CD4-positive, alpha-beta T cell (primary cell): Measurements from ENCODE around the gene TEPSIN. TPM values are rescaled to one million over a fixed set of nuclear protein-coding genes. Genes with fewer than 3 reads are reported as not detected.
A peak's percentile ranks its signal among the peaks of the same experiment; 100 is the strongest.

Experiments
- ATAC-seq: fragments of 200-7000 bp; cut with Tn5 transposase; one replicate; pipeline ENCODE4 v1.10.0; 2022; ENCODE audit warnings: mild to moderate bottlenecking; ENCODE audit not compliant: poor library complexity
- CTCF ChIA-PET: fragments of 350-600 bp; sonication (Branson Sonifier 250); formaldehyde crosslinking; loops from one replicate; lab custom pipeline; 2021; ENCODE audit warnings: antibody characterized with exemption, inconsistent platforms; lab: Charles Lee
- POLR2A ChIA-PET: fragments of 350-600 bp; sonication (Branson Sonifier 250); formaldehyde crosslinking; loops from one replicate; lab custom pipeline; 2021; ENCODE audit warnings: antibody characterized with exemption, inconsistent platforms; lab: Charles Lee
- DNase-seq, 14 experiments: peaks; one replicate each; pipeline ENCODE4 v3.0.0-alpha.2; 2013 to 2020; ENCODE audit warnings: mixed read lengths in 2 of 14
- H3K27ac ChIP-seq, 2 donors: one replicate each; pipeline versions ENCODE4 v1.5.1 to v1.7.0; 2013; ENCODE audit warnings: low read length in 2 of 2, low read depth in 1 of 2, mild to moderate bottlenecking in 1 of 2
- H3K27me3 ChIP-seq, 2 experiments: 1 replicate in 1 of 2; 2 replicates in 1 of 2; pipeline versions ENCODE4 v1.6.1 to v1.7.0; 2013; ENCODE audit warnings: low read length in 2 of 2, control low read depth in 1 of 2, mild to moderate bottlenecking in 1 of 2, moderate library complexity in 1 of 2; ENCODE audit not compliant: insufficient read depth in 2 of 2, control insufficient read depth in 1 of 2
- H3K36me3 ChIP-seq: one replicate; pipeline ENCODE4 v1.6.1; 2013; ENCODE audit warnings: low read length, control low read depth; ENCODE audit not compliant: insufficient read depth
- H3K4me1 ChIP-seq: one replicate; pipeline ENCODE4 v1.6.1; 2013; ENCODE audit warnings: low read length, control low read depth; ENCODE audit not compliant: insufficient read depth
- H3K4me3 ChIP-seq: one replicate; pipeline ENCODE4 v1.5.1; 2013; ENCODE audit warnings: mild to moderate bottlenecking, low read length, moderate library complexity
- H3K9me3 ChIP-seq, 2 experiments: 1 replicate in 1 of 2; 2 replicates in 1 of 2; pipeline versions ENCODE4 v1.6.1 to v1.7.0; 2013; ENCODE audit warnings: low read length in 2 of 2, mild to moderate bottlenecking in 2 of 2, control low read depth in 1 of 2, moderate library complexity in 1 of 2; ENCODE audit not compliant: control insufficient read depth in 1 of 2, insufficient read depth in 1 of 2
- H3K27ac Mint-ChIP-seq: one replicate; pipeline ENCODE4 v1.8.0; 2020; ENCODE audit warnings: mixed read lengths
- H3K27me3 Mint-ChIP-seq: one replicate; pipeline ENCODE4 v1.8.0; 2021; ENCODE audit warnings: mixed read lengths
- H3K36me3 Mint-ChIP-seq: one replicate; pipeline ENCODE4 v1.8.0; 2021; ENCODE audit warnings: low read depth, mixed read lengths
- H3K4me1 Mint-ChIP-seq: one replicate; pipeline ENCODE4 v1.8.0; 2021; ENCODE audit warnings: low read depth, mixed read lengths
- H3K4me3 Mint-ChIP-seq: one replicate; pipeline ENCODE4 v1.8.0; 2020; ENCODE audit warnings: mild to moderate bottlenecking, mixed read lengths
- H3K9me3 Mint-ChIP-seq: one replicate; pipeline ENCODE4 v1.8.0; 2020; ENCODE audit warnings: mixed read lengths
- CTCF ChIP-seq: fragments of 200-600 bp; IDR thresholded peaks from one replicate; pipeline ENCODE4 v1.8.0; 2022; ENCODE audit warnings: antibody characterized with exemption, mild to moderate bottlenecking
- intact Hi-C, 2 experiments: fragments of 100-400 bp; cut with DNase I in 1 of 2; cut with micrococcal nuclease in 1 of 2; formaldehyde crosslinking; loops; one replicate each; pipeline versions ENCODE4 v1.15.1 to v1.9.0; 2023 to 2025; cut with DNase I, micrococcal nuclease
- total RNA-seq, 174 experiments: library from RNA in 2 of 174; stranded (reverse) in 2 of 174; gene quantifications; one replicate each; pipeline ENCODE4 v1.2.3 and lab custom pipeline; 2021 to 2026

Gene TEPSIN
- total RNA-seq, 2 experiments from 2014 or later, result 68.2 to 74.4 TPM

- ATAC-seq (no peak), DNase-seq (no peak)
- Mint-ChIP-seq H3K27me3 (no peaks in the 10 kb centered on the region), H3K27ac (no peak overlapping the region), H3K9me3 (no peaks in the 10 kb centered on the region), H3K4me1 (peaks cover 29% of the 10 kb centered on the region), H3K4me3 (peak overlapping the region; percentile 34), H3K36me3 (peaks cover 31% of the 10 kb centered on the region)
- CTCF ChIA-PET, result no interaction called here
- H3K27ac ChIP-seq, result no peak overlapping the region
- POLR2A ChIA-PET, result no interaction called here
- intact Hi-C loops, result no loop called here
- H3K9me3 ChIP-seq, result no peaks in the 10 kb centered on the region
- no peaks in the 10 kb centered on the region for H3K27me3 ChIP-seq
- no peak for TF ChIP-seq CTCF
- peaks cover 30% of the 10 kb centered on the region for H3K4me1 ChIP-seq
- no peak overlapping the region for H3K4me3 ChIP-seq
- H3K36me3 ChIP-seq, result peaks cover 47% of the 10 kb centered on the region
Observed at GRCh38 chr17:81234506-81234855, 4.4 kb downstream of the TEPSIN start.

GRCh38 chr17:81233811-81234505, 4.9 kb downstream of the TEPSIN start:
- no peaks in the 10 kb centered on the region for H3K9me3 ChIP-seq
- no peak overlapping the region for H3K27ac Mint-ChIP-seq
- ATAC-seq (no peak), DNase-seq (no peak)
- no peak for TF ChIP-seq CTCF
- H3K27ac ChIP-seq, result no peak overlapping the region
- intact Hi-C loops, result no loop called here
- ChIA-PET POLR2A (interaction anchor here (1.0 kb wide), 1 partner anchor 11 kb away, joined by 3 read pairs; the partner anchor contains the start of gene CEP131), CTCF (no interaction called here)
- peaks cover 25% of the 10 kb centered on the region for H3K4me1 Mint-ChIP-seq
- peaks cover 30% of the 10 kb centered on the region for H3K4me1 ChIP-seq
- peaks cover 29% of the 10 kb centered on the region for H3K36me3 Mint-ChIP-seq
- no peaks in the 10 kb centered on the region for H3K27me3 Mint-ChIP-seq
- peaks cover 50% of the 10 kb centered on the region for H3K36me3 ChIP-seq
- H3K9me3 Mint-ChIP-seq, result no peaks in the 10 kb centered on the region
- no peak overlapping the region for H3K4me3 Mint-ChIP-seq
- no peak overlapping the region for H3K4me3 ChIP-seq
- H3K27me3 ChIP-seq, result no peaks in the 10 kb centered on the region

- DNase-seq (no peak), ATAC-seq (no peak)
- intact Hi-C loops, result no loop called here
- Mint-ChIP-seq H3K27me3 (no peaks in the 10 kb centered on the region), H3K4me3 (no peak overlapping the region), H3K27ac (no peak overlapping the region), H3K9me3 (no peaks in the 10 kb centered on the region), H3K36me3 (peaks cover 29% of the 10 kb centered on the region), H3K4me1 (peaks cover 24% of the 10 kb centered on the region)
- Histone ChIP-seq H3K9me3 (no peaks in the 10 kb centered on the region), H3K27ac (no peak overlapping the region), H3K27me3 (no peaks in the 10 kb centered on the region), H3K4me3 (no peak overlapping the region), H3K4me1 (peaks cover 28% of the 10 kb centered on the region), H3K36me3 (peaks cover 50% of the 10 kb centered on the region)
- ChIA-PET POLR2A (interaction anchor here (1.0 kb wide), 1 partner anchor 10 kb away, joined by 3 read pairs; the partner anchor contains the start of gene CEP131), CTCF (no interaction called here)
- TF ChIP-seq CTCF, result no peak
Observed at GRCh38 chr17:81233316-81233715, 5.5 kb downstream of the TEPSIN start.
